IMR-90 (cell line): Measurements from ENCODE around the gene GARNL3. TPM values are rescaled to one million over a fixed set of nuclear protein-coding genes. Genes with fewer than 3 reads are reported as not detected.

ENCODE experiments used
- ATAC-seq: fragments of 200-7000 bp; cut with Tn5 transposase; 2 replicates; pipeline ENCODE4 v1.9.1; 2020; ENCODE audit warnings: low read depth, mild to moderate bottlenecking, moderate library complexity
- BruUV-seq: library from RNA; stranded (reverse); fragments of 400-500 nt; replicated peaks from 2 replicates; lab custom pipeline; 2021; lab: Mats Ljungman, UMichigan
- CTCF ChIA-PET: fragments of 300-600 bp; formaldehyde crosslinking; extraction: SDS; loops from one replicate; lab custom pipeline; 2021; ENCODE audit warnings: antibody characterized with exemption; lab: Yijun Ruan, JAX
- POLR2A ChIA-PET: fragments of 300-600 bp; sonication (Branson Sonifier 250); formaldehyde crosslinking; loops from one replicate; lab custom pipeline; 2022; ENCODE audit warnings: antibody characterized with exemption; ENCODE audit not compliant: unreplicated experiment; lab: Charles Lee
- DNase-seq: peaks from one replicate; pipeline ENCODE4 v3.0.0; 2013
- H2AFZ ChIP-seq: replicated peaks from 2 replicates; pipeline ENCODE3; 2013; ENCODE audit warnings: low read length, mild to moderate bottlenecking; ENCODE audit not compliant: poor library complexity
- H2AK5ac ChIP-seq: 2 replicates; pipeline ENCODE4 v1.6.1; 2013; ENCODE audit warnings: low read depth, low read length, inconsistent platforms
- H2AK9ac ChIP-seq: replicated peaks from 2 replicates; pipeline ENCODE3; 2013; ENCODE audit warnings: mild to moderate bottlenecking, low read depth, low read length, moderate library complexity; ENCODE audit not compliant: poor library complexity
- H2BK120ac ChIP-seq: 2 replicates; pipeline ENCODE4 v1.6.1; 2013; ENCODE audit warnings: low read depth, low read length, inconsistent platforms
- H2BK15ac ChIP-seq: 3 replicates; pipeline ENCODE4 v1.6.1; 2013; ENCODE audit warnings: low read depth, low read length, inconsistent platforms
- H2BK20ac ChIP-seq: 2 replicates; pipeline ENCODE4 v1.6.1; 2013; ENCODE audit warnings: low read depth, mild to moderate bottlenecking, inconsistent platforms, low read length, moderate library complexity
- H2BK5ac ChIP-seq: 2 replicates; pipeline ENCODE4 v1.6.1; 2013; ENCODE audit warnings: mild to moderate bottlenecking, low read depth, low read length, inconsistent platforms; ENCODE audit not compliant: poor library complexity, severe bottlenecking
- H3K14ac ChIP-seq: replicated peaks from 2 replicates; pipeline ENCODE4 v1.6.1; 2013; ENCODE audit warnings: low read depth, low read length, inconsistent platforms
- H3K18ac ChIP-seq: 2 replicates; pipeline ENCODE4 v1.6.1; 2013; ENCODE audit warnings: low read depth, low read length, control low read depth
- H3K23ac ChIP-seq: 2 replicates; pipeline ENCODE4 v1.6.1; 2013; ENCODE audit warnings: low read depth, low read length, inconsistent platforms
- H3K27ac ChIP-seq: 2 replicates; pipeline ENCODE4 v1.5.1; 2013; ENCODE audit warnings: mild to moderate bottlenecking, control low read depth, low read length; ENCODE audit not compliant: insufficient read depth
- H3K27me3 ChIP-seq: 2 replicates; pipeline ENCODE4 v1.6.1; 2013; ENCODE audit warnings: low read length; ENCODE audit not compliant: control insufficient read depth, insufficient read depth
- H3K36me3 ChIP-seq: 2 replicates; pipeline ENCODE4 v1.6.1; 2013; ENCODE audit warnings: low read length, mixed read lengths; ENCODE audit not compliant: control insufficient read depth, insufficient read depth
- H3K4ac ChIP-seq: 2 replicates; pipeline ENCODE4 v1.6.1; 2013; ENCODE audit warnings: low read depth, low read length, inconsistent platforms
- H3K4me1 ChIP-seq: 2 replicates; pipeline ENCODE4 v1.6.1; 2013; ENCODE audit warnings: low read length, mixed read lengths; ENCODE audit not compliant: control insufficient read depth, insufficient read depth
- H3K4me2 ChIP-seq: 2 replicates; pipeline ENCODE4 v1.6.1; 2013; ENCODE audit warnings: low read depth, mild to moderate bottlenecking, control low read depth, low read length, moderate library complexity
- H3K4me3 ChIP-seq: 2 replicates; pipeline ENCODE4 v1.5.1; 2013; ENCODE audit warnings: low read depth, mild to moderate bottlenecking, control low read depth, low read length, moderate library complexity; ENCODE audit not compliant: insufficient read depth
- H3K56ac ChIP-seq: 2 replicates; pipeline ENCODE4 v1.6.1; 2013; ENCODE audit warnings: low read length, inconsistent platforms; ENCODE audit not compliant: insufficient read depth; ENCODE audit errors: extremely low read depth
- H3K79me1 ChIP-seq, 2 experiments: 2 replicates each; pipeline ENCODE4 v1.6.1; 2013; ENCODE audit warnings: low read length in 2 of 2, inconsistent platforms in 1 of 2, low read depth in 1 of 2
- H3K9ac ChIP-seq: 2 replicates; pipeline ENCODE4 v1.6.1; 2013; ENCODE audit warnings: low read depth, low read length, control low read depth
- H3K9me1 ChIP-seq: 2 replicates; pipeline ENCODE4 v1.6.1; 2013; ENCODE audit warnings: low read length, inconsistent platforms; ENCODE audit not compliant: insufficient read depth
- H3K9me3 ChIP-seq: 2 replicates; pipeline ENCODE4 v1.6.1; 2013; ENCODE audit warnings: low read length; ENCODE audit not compliant: control insufficient read depth, insufficient read depth
- H4K20me1 ChIP-seq: 2 replicates; pipeline ENCODE4 v1.6.1; 2013; ENCODE audit warnings: low read length, inconsistent platforms; ENCODE audit not compliant: insufficient read depth
- H4K5ac ChIP-seq: 2 replicates; pipeline ENCODE4 v1.6.1; 2013; ENCODE audit warnings: mild to moderate bottlenecking, low read depth, low read length, control low read depth
- H4K8ac ChIP-seq, 2 experiments: 2 replicates each; pipeline ENCODE4 v1.6.1; 2013; ENCODE audit warnings: low read depth in 2 of 2, low read length in 2 of 2, control low read depth in 1 of 2, inconsistent platforms in 1 of 2
- H4K91ac ChIP-seq: 2 replicates; pipeline ENCODE4 v1.6.1; 2013; ENCODE audit warnings: low read depth, low read length, inconsistent platforms; ENCODE audit not compliant: insufficient read depth
- BHLHE40 ChIP-seq: fragments of 150-350 bp; IDR thresholded peaks from 2 replicates; pipeline ENCODE4 v1.6.1; 2016; ENCODE audit warnings: mild to moderate bottlenecking, low read depth, low read length
- CEBPB ChIP-seq: IDR thresholded peaks from 2 replicates; pipeline ENCODE4 v1.6.1; 2012; ENCODE audit warnings: low read depth, low read length, improper control_type of control experiment
- CTCF ChIP-seq: conservative IDR thresholded peaks from 2 replicates; pipeline ENCODE4 v1.5.1; 2012; ENCODE audit warnings: mild to moderate bottlenecking, low read depth, low read length, improper control_type of control experiment
- ELK1 ChIP-seq: fragments of 150-350 bp; IDR thresholded peaks from 2 replicates; pipeline ENCODE4 v1.6.1; 2016; ENCODE audit warnings: low read depth, mild to moderate bottlenecking, low read length, moderate library complexity, borderline replicate concordance
- FOS ChIP-seq: fragments of 150-350 bp; IDR thresholded peaks from 2 replicates; pipeline ENCODE4 v1.6.1; 2016; ENCODE audit warnings: low read depth, low read length
- MAFK ChIP-seq: IDR thresholded peaks from 2 replicates; pipeline ENCODE4 v1.6.1; 2012; ENCODE audit warnings: low read depth, low read length, improper control_type of control experiment
- MAZ ChIP-seq: IDR thresholded peaks from 2 replicates; pipeline ENCODE4 v1.6.1; 2012; ENCODE audit warnings: low read depth, mild to moderate bottlenecking, low read length, improper control_type of control experiment, moderate library complexity, borderline replicate concordance
- MXI1 ChIP-seq: IDR thresholded peaks from 2 replicates; pipeline ENCODE4 v1.6.1; 2012; ENCODE audit warnings: low read depth, mild to moderate bottlenecking, low read length, moderate library complexity, borderline replicate concordance
- RCOR1 ChIP-seq: IDR thresholded peaks from 2 replicates; pipeline ENCODE4 v1.6.1; 2012; ENCODE audit warnings: mild to moderate bottlenecking, low read length, improper control_type of control experiment; ENCODE audit not compliant: insufficient replicate concordance
- RFX5 ChIP-seq: IDR thresholded peaks from 2 replicates; pipeline ENCODE4 v1.8.0; 2012; ENCODE audit warnings: low read depth, mild to moderate bottlenecking, low read length, moderate library complexity
- USF2 ChIP-seq: fragments of 150-350 bp; IDR thresholded peaks from 2 replicates; pipeline ENCODE4 v1.6.1; 2017; ENCODE audit warnings: mild to moderate bottlenecking, antibody characterized with exemption, low read length, low read depth
- WGBS, 2 experiments: methylation state at CpG; one replicate each; pipeline versions ENCODE4 v1.1.5 to v1.1.7; 2013; ENCODE audit warnings: missing lambda C conversion rate in 2 of 2; ENCODE audit not compliant: insufficient read length in 1 of 2; ENCODE audit errors: extremely low coverage in 2 of 2; 5-methylcytosine and 5-hydroxymethylcytosine counted together
- dilution Hi-C: fragments of 300-500 bp; cut with HindIII; formaldehyde crosslinking; loops from one replicate; pipeline ENCODE4 v1.14.3; 2018; ENCODE audit warnings: low sequenced_read_pairs; ENCODE audit not compliant: unreplicated experiment
- in situ Hi-C: fragments of 300-500 bp; cut with MboI; formaldehyde crosslinking; loops from 3 replicates; pipeline ENCODE4 v1.14.3; 2019; ENCODE audit warnings: low sequenced_read_pairs, inconsistent platforms, mixed read lengths
- intact Hi-C: fragments of 100-400 bp; cut with micrococcal nuclease; formaldehyde crosslinking; loops from 2 replicates; pipeline ENCODE4 v1.10.0; 2022
- polyA plus RNA-seq, 3 experiments: library from polyadenylated mRNA; depleted of rRNA; stranded (reverse); fragments of >200 nt; gene quantifications; 2 replicates each; pipeline ENCODE4 v1.2.3, GENCODE V29; 2012; ENCODE audit warnings: low replicate concordance in 1 of 3
- total RNA-seq: library from RNA; depleted of rRNA; stranded (reverse); fragments of >200 nt; gene quantifications from 2 replicates; pipeline ENCODE4 v1.2.3, GENCODE V29; 2012

Gene GARNL3
- total and polyA plus RNA-seq, 2 of the 4 experiments (the other 2 are of a cell fraction), result 1.9 to 5.0 TPM

- Histone ChIP-seq H3K36me3 (no peaks in the 10 kb centered on the region), H3K27ac (no peak overlapping the region), H2BK5ac (no peak overlapping the region), H2AK9ac (no peak overlapping the region), H3K79me1 (no peaks in the 10 kb centered on the region), H2BK20ac (no peak overlapping the region), H2AK5ac (no peak overlapping the region), H3K9me1 (no peaks in the 10 kb centered on the region), H3K14ac (no peak overlapping the region), H3K4ac (no peak overlapping the region), H4K5ac (no peak overlapping the region), H3K18ac (no peak overlapping the region), H3K4me3 (no peak overlapping the region), H2BK15ac (no peak overlapping the region), H2AFZ (no peak overlapping the region), H3K9ac (no peak overlapping the region), H4K91ac (no peak overlapping the region), H2BK120ac (no peak overlapping the region), H3K56ac (no peak overlapping the region), H3K23ac (no peak overlapping the region), H3K9me3 (no peaks in the 10 kb centered on the region), H3K4me1 (peaks cover 2% of the 10 kb centered on the region; the same call in 1 of the 2 replicates), H3K4me2 (no peak overlapping the region), H3K27me3 (no peaks in the 10 kb centered on the region; the same call in 1 of the 2 replicates), H4K8ac (no peak overlapping the region), H4K20me1 (no peaks in the 10 kb centered on the region)
- 100% methylated on average over 1 of the region's 3 CpGs; no CpG with 5 or more reads in 1 of the 2 experiments for WGBS, 2 experiments
- ChIA-PET CTCF (no interaction called here), POLR2A (no interaction called here)
- BruUV-seq, result no TSS peak
- in situ Hi-C loops (no loop called here), intact Hi-C loops (no loop called here), dilution Hi-C loops (no loop called here)
- no peak for ATAC-seq
- DNase-seq, result no peak
- TF ChIP-seq CTCF (no peak), FOS (no peak), RCOR1 (no peak), BHLHE40 (no peak), USF2 (no peak), MXI1 (no peak), MAZ (no peak), RFX5 (no peak), CEBPB (no peak), MAFK (no peak), ELK1 (no peak)
These were observed 26.0 kb downstream of the GARNL3 start for GRCh38 chr9:127290561-127291065.
